B cell (primary cell): ENCODE measurements around the gene MAGI2. TPM values are rescaled to one million over a fixed set of nuclear protein-coding genes. Genes with fewer than 3 reads are reported as not detected.

Source experiments
- ATAC-seq: fragments of 200-7000 bp; cut with Tn5 transposase; one replicate; pipeline ENCODE4 v1.10.0; 2021; ENCODE audit warnings: low read depth, mild to moderate bottlenecking, moderate number of reproducible peaks, moderate library complexity
- CTCF ChIA-PET: fragments of 350-600 bp; sonication (Branson Sonifier 250); formaldehyde crosslinking; loops from one replicate; lab custom pipeline; 2021; ENCODE audit warnings: antibody characterized with exemption, inconsistent platforms; lab: Charles Lee
- POLR2A ChIA-PET: fragments of 350-600 bp; sonication (Branson Sonifier 250); formaldehyde crosslinking; loops from one replicate; lab custom pipeline; 2021; ENCODE audit warnings: antibody characterized with exemption; lab: Charles Lee
- DNase-seq: peaks from one replicate; pipeline ENCODE4 v3.0.0; 2013
- H2AFZ ChIP-seq: 2 replicates; pipeline ENCODE4 v1.6.1; 2012; ENCODE audit warnings: mild to moderate bottlenecking, low read depth, low read length; ENCODE audit not compliant: insufficient read depth, poor library complexity, severe bottlenecking
- H3K27ac ChIP-seq, 2 donors: 1 replicate in 1 of 2; 2 replicates in 1 of 2; pipeline ENCODE4 v1.5.1; 2012 to 2013; ENCODE audit warnings: low read length in 2 of 2, mild to moderate bottlenecking in 2 of 2, moderate library complexity in 1 of 2
- H3K27me3 ChIP-seq, 4 experiments: fragments of 200-600 bp in 1 of 4; sonication (generic) in 1 of 4; replicated peaks in 1 of 4; 1 replicate in 2 of 4; 2 replicates in 2 of 4; pipeline versions ENCODE4 v1.6.1 to v1.7.0; 2013 to 2016; ENCODE audit warnings: low read length in 3 of 4, mild to moderate bottlenecking in 2 of 4, mixed read lengths in 1 of 4, moderate library complexity in 1 of 4; ENCODE audit not compliant: insufficient read depth in 4 of 4, control insufficient read depth in 3 of 4; ENCODE audit errors: control extremely low read depth in 1 of 4
- H3K36me3 ChIP-seq, 2 experiments: replicated peaks in 1 of 2; 1 replicate in 1 of 2; 2 replicates in 1 of 2; pipeline versions ENCODE4 v1.6.1 to v1.7.1; 2013; ENCODE audit warnings: low read length in 1 of 2; ENCODE audit not compliant: insufficient read depth in 2 of 2, control insufficient read depth in 1 of 2; ENCODE audit errors: control extremely low read depth in 1 of 2, extremely low read depth in 1 of 2
- H3K4me1 ChIP-seq, 2 donors: fragments of 200-600 bp in 1 of 2; sonication (generic) in 1 of 2; 1 replicate in 1 of 2; 2 replicates in 1 of 2; pipeline versions ENCODE4 v1.5.1 to v1.6.1; 2013 to 2017; ENCODE audit warnings: low read length in 2 of 2; ENCODE audit not compliant: control insufficient read depth in 2 of 2, insufficient read depth in 2 of 2
- H3K4me2 ChIP-seq: replicated peaks from 2 replicates; pipeline ENCODE3; 2012; ENCODE audit warnings: mild to moderate bottlenecking, low read depth, low read length; ENCODE audit not compliant: poor library complexity, severe bottlenecking
- H3K4me3 ChIP-seq, 5 experiments: fragments of 200-600 bp in 1 of 5; sonication (generic) in 1 of 5; 1 replicate in 3 of 5; 2 replicates in 2 of 5; pipeline versions ENCODE4 v1.5.1 to v1.7.0; 2011 to 2016; ENCODE audit warnings: low read length in 4 of 5, mild to moderate bottlenecking in 4 of 5, low read depth in 2 of 5, control low read depth in 1 of 5, moderate library complexity in 1 of 5; ENCODE audit not compliant: insufficient read depth in 1 of 5; ENCODE audit errors: control extremely low read depth in 1 of 5, extremely low read depth in 1 of 5
- H3K79me2 ChIP-seq: fragments of 200-600 bp; sonication (generic); one replicate; pipeline ENCODE4 v1.6.0; 2016; ENCODE audit warnings: low read length; ENCODE audit not compliant: control insufficient read depth, insufficient read depth
- H3K9ac ChIP-seq: fragments of 200-600 bp; sonication (generic); 2 replicates; pipeline ENCODE4 v1.6.1; 2017; ENCODE audit warnings: mild to moderate bottlenecking, low read length, moderate library complexity
- H3K9me3 ChIP-seq, 3 donors: one replicate each; pipeline versions ENCODE4 v1.6.1 to v1.7.1; 2013; ENCODE audit warnings: low read length in 2 of 3; ENCODE audit not compliant: control insufficient read depth in 2 of 3, insufficient read depth in 1 of 3; ENCODE audit errors: control extremely low read depth in 1 of 3
- H4K20me1 ChIP-seq: 2 replicates; pipeline ENCODE4 v1.6.0; 2012; ENCODE audit warnings: mild to moderate bottlenecking, low read length; ENCODE audit not compliant: insufficient read depth, control insufficient read depth, poor library complexity, severe bottlenecking
- H3K27ac Mint-ChIP-seq: one replicate; pipeline ENCODE4 v1.8.0; 2021; ENCODE audit warnings: mixed read lengths
- H3K27me3 Mint-ChIP-seq: one replicate; pipeline ENCODE4 v1.8.0; 2021; ENCODE audit warnings: mixed read lengths
- H3K4me1 Mint-ChIP-seq: one replicate; pipeline ENCODE4 v1.8.0; 2021; ENCODE audit warnings: mixed read lengths
- H3K4me3 Mint-ChIP-seq: one replicate; pipeline ENCODE4 v1.8.0; 2021; ENCODE audit warnings: mixed read lengths
- H3K9me3 Mint-ChIP-seq: one replicate; pipeline ENCODE4 v1.8.0; 2022; ENCODE audit warnings: mixed read lengths; ENCODE audit not compliant: insufficient read depth
- EZH2 ChIP-seq: IDR thresholded peaks from 2 replicates; pipeline ENCODE4 v1.6.1; 2012; ENCODE audit warnings: borderline replicate concordance, low read depth, mild to moderate bottlenecking, moderate library complexity, low read length; ENCODE audit not compliant: insufficient read depth, poor library complexity, severe bottlenecking
- WGBS: methylation state at CpG from one replicate; pipeline ENCODE4 v1.1.5; 2013; ENCODE audit warnings: missing lambda C conversion rate; ENCODE audit not compliant: insufficient coverage; 5-methylcytosine and 5-hydroxymethylcytosine counted together
- intact Hi-C: fragments of 100-400 bp; cut with micrococcal nuclease; formaldehyde crosslinking; loops from one replicate; pipeline ENCODE4 v1.10.0; 2022
- polyA plus RNA-seq: library from polyadenylated mRNA; depleted of rRNA; stranded (reverse); fragments of >200 nt; gene quantifications from 2 replicates; pipeline ENCODE4 v1.2.3, GENCODE V29; 2012
- total RNA-seq, 2 donors: library from RNA; stranded (reverse); fragments of 120-200 nt in 1 of 2; gene quantifications; 1 replicate in 1 of 2; 2 replicates in 1 of 2; pipeline versions ENCODE4 v1.2.3 to v1.2.4, GENCODE V29; 2013 to 2022
- TF ChIP-seq, protein P1 (sequence below): fragments of 200-600 bp; IDR thresholded peaks from one replicate; pipeline ENCODE4 v1.8.0; 2022; ENCODE audit warnings: antibody characterized with exemption, mild to moderate bottlenecking

Gene MAGI2
- total and polyA plus RNA-seq, 2 donors (not counting 1 experiment from before 2014, with no cell fraction given) = 0.16 to 0.64 TPM

- Histone ChIP-seq H3K36me3 (no peaks in the 10 kb centered on the region), H2AFZ (no peak overlapping the region), H3K79me2 (no peaks in the 10 kb centered on the region), H3K4me2 (no peak overlapping the region), H3K9me3 (peaks cover 0 to 5% (median 0%) of the 10 kb centered on the region in 3 donors), H4K20me1 (no peaks in the 10 kb centered on the region), H3K4me1 (no peaks in the 10 kb centered on the region), H3K27me3 (no peaks in the 10 kb centered on the region), H3K27ac (no peak overlapping the region), H3K9ac (no peak overlapping the region), H3K4me3 (no peak overlapping the region)
- Mint-ChIP-seq H3K27ac (no peak overlapping the region), H3K9me3 (peaks cover 2% of the 10 kb centered on the region), H3K4me3 (no peak overlapping the region), H3K27me3 (no peaks in the 10 kb centered on the region), H3K4me1 (no peaks in the 10 kb centered on the region)
- ATAC-seq (no peak), DNase-seq (no peak)
- TF ChIP-seq EZH2 = no peak
- TF ChIP-seq, protein P1, sequence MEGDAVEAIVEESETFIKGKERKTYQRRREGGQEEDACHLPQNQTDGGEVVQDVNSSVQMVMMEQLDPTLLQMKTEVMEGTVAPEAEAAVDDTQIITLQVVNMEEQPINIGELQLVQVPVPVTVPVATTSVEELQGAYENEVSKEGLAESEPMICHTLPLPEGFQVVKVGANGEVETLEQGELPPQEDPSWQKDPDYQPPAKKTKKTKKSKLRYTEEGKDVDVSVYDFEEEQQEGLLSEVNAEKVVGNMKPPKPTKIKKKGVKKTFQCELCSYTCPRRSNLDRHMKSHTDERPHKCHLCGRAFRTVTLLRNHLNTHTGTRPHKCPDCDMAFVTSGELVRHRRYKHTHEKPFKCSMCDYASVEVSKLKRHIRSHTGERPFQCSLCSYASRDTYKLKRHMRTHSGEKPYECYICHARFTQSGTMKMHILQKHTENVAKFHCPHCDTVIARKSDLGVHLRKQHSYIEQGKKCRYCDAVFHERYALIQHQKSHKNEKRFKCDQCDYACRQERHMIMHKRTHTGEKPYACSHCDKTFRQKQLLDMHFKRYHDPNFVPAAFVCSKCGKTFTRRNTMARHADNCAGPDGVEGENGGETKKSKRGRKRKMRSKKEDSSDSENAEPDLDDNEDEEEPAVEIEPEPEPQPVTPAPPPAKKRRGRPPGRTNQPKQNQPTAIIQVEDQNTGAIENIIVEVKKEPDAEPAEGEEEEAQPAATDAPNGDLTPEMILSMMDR = no peak
- intact Hi-C loops = no loop called here
- WGBS = no CpG with 5 or more reads among the region's 4 CpGs
- CTCF ChIA-PET = no interaction called here
- POLR2A ChIA-PET = no interaction called here
These were observed 1036.2 kb downstream of the MAGI2 start for GRCh38 chr7:78417180-78417853.

DNA sequence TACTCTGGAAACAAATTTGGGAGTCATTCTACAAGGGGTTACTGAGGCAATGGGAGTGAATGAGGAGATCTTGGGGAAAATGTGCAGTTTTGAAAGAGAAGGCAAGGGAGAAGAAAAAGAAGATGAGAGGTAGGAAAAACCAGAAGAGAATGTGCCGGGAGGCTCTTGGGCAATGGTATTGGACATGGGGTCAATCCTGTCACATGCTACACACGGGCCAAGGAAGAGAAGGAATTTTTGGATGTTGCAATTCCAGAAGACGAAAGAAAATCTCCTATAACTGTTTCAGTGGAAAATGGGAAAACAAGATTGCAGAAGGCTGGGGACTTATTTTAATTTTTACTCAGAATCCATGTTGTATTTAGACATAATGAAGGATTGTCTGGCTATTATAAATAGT is 1039.9 kb downstream of the MAGI2 start:
- peaks cover 2% of the 10 kb centered on the region for H3K9me3 Mint-ChIP-seq

More for the DNA sequence above, 1039.9 kb downstream of the MAGI2 start:
- no peaks in the 10 kb centered on the region for H3K27me3 ChIP-seq
- H3K27ac Mint-ChIP-seq = no peak overlapping the region
- intact Hi-C loops = no loop called here
- H3K79me2 ChIP-seq = no peaks in the 10 kb centered on the region
- H3K9ac ChIP-seq = no peak overlapping the region
- H4K20me1 ChIP-seq = no peaks in the 10 kb centered on the region
- no peaks in the 10 kb centered on the region for H3K4me1 Mint-ChIP-seq
- H3K4me3 ChIP-seq = no peak overlapping the region
- no peak overlapping the region for H3K27ac ChIP-seq
- 86% methylated on average over 1 of the region's 3 CpGs for WGBS
- H3K4me1 ChIP-seq = no peaks in the 10 kb centered on the region
- H2AFZ ChIP-seq = no peak overlapping the region
- ChIA-PET CTCF (no interaction called here), POLR2A (no interaction called here)
- H3K4me3 Mint-ChIP-seq = no peak overlapping the region
- H3K9me3 ChIP-seq = peaks cover 0 to 5% (median 0%) of the 10 kb centered on the region in 3 donors
- no peaks in the 10 kb centered on the region for H3K36me3 ChIP-seq
- H3K27me3 Mint-ChIP-seq = no peaks in the 10 kb centered on the region
- H3K4me2 ChIP-seq = no peak overlapping the region
- DNase-seq (no peak), ATAC-seq (no peak)
- TF ChIP-seq, protein P1 = no peak
- TF ChIP-seq EZH2 = no peak
